GM19099 (cell line): ENCODE measurements around the gene UBA6.

Source experiments
- POLR2A ChIP-seq: IDR thresholded peaks from 3 replicates; pipeline ENCODE4 v1.6.1; 2011; ENCODE audit warnings: low read depth; ENCODE audit not compliant: insufficient read length; ENCODE audit errors: extremely low read depth

The UBA6 gene

GRCh38 chr4:67576059-67576466, 124.9 kb downstream of the UBA6 start:
- TF ChIP-seq POLR2A, result no peak

GRCh38 chr4:67575232-67576058, 125.5 kb downstream of the UBA6 start:
- no peak for TF ChIP-seq POLR2A

DNA sequence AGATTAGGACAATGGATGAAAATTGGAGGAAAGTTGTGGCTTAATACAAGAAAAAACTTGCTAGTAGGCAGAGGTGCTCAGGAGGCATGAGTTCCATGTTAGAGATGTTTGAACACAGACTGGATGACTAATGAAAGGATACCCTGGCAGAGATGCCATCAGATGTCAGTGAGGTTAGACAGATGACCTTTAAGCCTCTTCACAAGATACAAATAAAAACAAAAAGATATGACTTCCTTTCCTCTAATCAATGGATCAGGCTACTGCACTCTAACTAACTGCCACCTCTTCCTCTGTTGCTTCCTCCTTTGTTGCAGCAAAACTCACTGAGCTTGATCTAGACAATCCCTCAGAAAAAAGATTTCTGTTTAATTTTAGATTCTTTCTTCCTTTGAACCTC, 127.8 kb downstream of the UBA6 start:
- TF ChIP-seq POLR2A, result no peak

DNA sequence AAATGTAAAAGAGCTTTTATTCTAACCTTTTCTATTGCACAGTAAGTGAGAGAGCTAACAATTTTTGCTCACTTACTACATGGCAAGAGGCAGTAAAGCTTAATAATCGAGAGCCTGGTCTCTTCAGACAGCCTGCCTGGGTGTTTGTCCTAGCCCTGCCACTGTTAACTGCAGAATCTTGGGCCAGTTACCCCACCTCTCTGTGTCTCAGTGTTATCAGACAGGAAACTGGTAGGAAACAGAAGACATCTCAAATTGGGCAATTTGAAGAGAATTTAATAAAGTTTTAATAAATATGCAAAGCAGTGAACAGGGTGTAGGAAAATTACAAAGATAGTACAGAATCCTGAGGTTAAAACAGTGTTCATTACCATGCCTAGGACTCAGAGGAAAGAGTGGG, 129.0 kb downstream of the UBA6 start:
- TF ChIP-seq POLR2A, result no peak

GRCh38 chr4:67570537-67570936, 130.4 kb downstream of the UBA6 start:
- TF ChIP-seq POLR2A, result no peak

DNA sequence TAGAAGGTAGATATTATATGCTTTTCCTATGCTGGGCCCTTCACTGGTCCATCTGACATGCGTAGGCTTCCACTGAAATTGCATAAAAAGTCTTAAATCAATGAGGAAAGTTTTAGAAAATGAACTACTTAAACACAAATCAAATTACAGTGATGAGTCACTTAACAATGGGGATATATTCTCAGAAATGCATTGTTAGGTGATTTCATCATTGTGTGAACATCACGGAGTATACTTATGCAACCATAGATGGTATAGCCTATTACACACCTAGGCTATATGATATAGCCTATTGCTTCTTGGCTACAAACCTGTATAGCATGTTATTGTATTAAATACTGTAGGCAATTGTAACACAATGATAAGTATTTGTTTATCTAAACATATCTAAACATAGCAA, 132.1 kb downstream of the UBA6 start:
- no peak for TF ChIP-seq POLR2A

DNA sequence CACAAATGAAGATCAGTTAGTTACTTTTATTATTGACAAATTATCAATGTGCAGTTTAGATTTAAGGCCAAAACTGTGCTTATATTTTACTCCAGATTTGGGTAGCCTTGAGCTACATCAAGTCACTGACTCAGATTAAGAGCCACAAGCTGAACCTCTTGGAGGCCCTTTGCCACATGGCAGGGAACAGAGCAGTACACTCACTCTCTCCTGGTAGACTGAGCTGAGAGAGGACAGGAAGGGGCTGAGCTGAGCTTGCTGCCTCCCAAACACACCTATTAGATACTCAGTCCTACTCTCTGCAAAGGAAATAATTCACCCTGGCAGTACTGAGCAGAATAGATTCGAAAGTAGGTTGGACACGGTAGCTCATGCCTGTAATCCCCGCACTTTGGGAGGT, 134.6 kb downstream of the UBA6 start:
- TF ChIP-seq POLR2A, result no peak

DNA sequence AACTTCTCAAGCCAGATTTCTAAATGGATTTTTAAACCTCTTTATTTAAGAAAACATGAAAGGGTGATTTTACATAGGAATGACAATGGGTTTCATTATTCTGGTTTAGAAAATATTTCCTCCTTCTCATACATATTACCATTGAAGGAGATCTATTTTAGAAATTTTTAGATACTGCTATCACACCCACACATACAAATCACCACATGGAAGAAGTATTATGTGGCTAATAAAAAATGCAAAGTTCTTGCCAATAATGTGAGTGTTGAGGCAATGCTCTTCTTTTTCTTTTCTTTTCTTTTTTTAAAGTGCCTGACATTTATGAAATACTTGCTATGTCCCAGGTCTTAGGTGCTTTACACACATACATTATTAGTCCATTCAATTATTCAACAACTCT, 135.7 kb downstream of the UBA6 start:
- TF ChIP-seq POLR2A, result no peak
